GM18868 (cell line): ENCODE measurements around the gene C1QL2.

Experiments used
- ATAC-seq: cut with Tn5 transposase; IDR thresholded peaks from one replicate; pipeline ENCODE4 v1.9.1; 2021; ENCODE audit warnings: mild to moderate bottlenecking, moderate library complexity; ENCODE audit not compliant: unreplicated experiment

The C1QL2 gene

GRCh38 chr2:119109866-119110265 lies 48.7 kb downstream of the C1QL2 start:
- no peak for ATAC-seq

- no peak for ATAC-seq
Measured at GRCh38 chr2:119108186-119108585, 50.4 kb downstream of the C1QL2 start.

- ATAC-seq, result no peak
Measured at GRCh38 chr2:119106301-119106897, 52.2 kb downstream of the C1QL2 start.
